GM12878 (cell line): ENCODE results near the gene PRKAG3. TPM values are rescaled to one million over a fixed set of nuclear protein-coding genes. Genes with fewer than 3 reads are reported as not detected.

Source experiments
- ATAC-seq: fragments of 200-7000 bp; cut with Tn5 transposase; 3 replicates; pipeline ENCODE4 v1.9.1; 2020; ENCODE audit warnings: mild to moderate bottlenecking, moderate library complexity
- BruUV-seq: library from RNA; stranded (reverse); fragments of 400-500 nt; replicated peaks from 2 replicates; lab custom pipeline; 2021; lab: Mats Ljungman, UMichigan
- CTCF ChIA-PET: fragments of 300-600 bp; sonication (Branson Sonifier 250); formaldehyde crosslinking; extraction: SDS; loops from one replicate; lab custom pipeline; 2021; ENCODE audit warnings: inconsistent platforms; lab: Yijun Ruan, JAX
- POLR2A ChIA-PET: fragments of 350-600 bp; formaldehyde crosslinking; extraction: SDS; loops from one replicate; lab custom pipeline; 2021; ENCODE audit warnings: inconsistent platforms; lab: Charles Lee
- RAD21 ChIA-PET: fragments of 300-600 bp; sonication (Branson Sonifier 250); formaldehyde crosslinking; loops from one replicate; lab custom pipeline; 2023; ENCODE audit warnings: antibody characterized with exemption; ENCODE audit not compliant: unreplicated experiment; lab: Charles Lee
- SMC1A ChIA-PET: fragments of 300-600 bp; sonication (Branson Sonifier 250); formaldehyde crosslinking; loops from one replicate; lab custom pipeline; 2023; ENCODE audit not compliant: unreplicated experiment, uncharacterized antibody; lab: Charles Lee
- DNase-seq: peaks from one replicate; pipeline ENCODE4 v3.0.0-alpha.2; 2011; ENCODE audit warnings: low read depth, low spot score
- FAIRE-seq: peaks from 3 replicates; lab custom pipeline; 2011; peaks lifted over from hg19 to GRCh38; lab: Jason Lieb, UNC
- H2AFZ ChIP-seq: 2 replicates; pipeline ENCODE4 v1.6.0; 2011; ENCODE audit warnings: low read depth, low read length, control low read depth; ENCODE audit not compliant: control insufficient read depth
- H3K27ac ChIP-seq: 2 replicates; pipeline ENCODE4 v1.5.1; 2011; ENCODE audit warnings: control low read depth; ENCODE audit not compliant: control insufficient read depth, insufficient read depth
- H3K27me3 ChIP-seq, 2 experiments: replicated peaks in 1 of 2; 2 replicates each; pipeline versions ENCODE4 v1.6.0 to v1.6.1; 2011; ENCODE audit warnings: low read length in 1 of 2; ENCODE audit not compliant: control insufficient read depth in 2 of 2, insufficient read depth in 2 of 2
- H3K36me3 ChIP-seq, 2 experiments: 2 replicates each; pipeline ENCODE4 v1.5.1; 2011; ENCODE audit warnings: low read length in 1 of 2; ENCODE audit not compliant: control insufficient read depth in 2 of 2, insufficient read depth in 2 of 2
- H3K4me1 ChIP-seq: 2 replicates; pipeline ENCODE4 v1.6.1; 2011; ENCODE audit warnings: mild to moderate bottlenecking, low read length, moderate library complexity, mixed read lengths; ENCODE audit not compliant: control insufficient read depth, insufficient read depth
- H3K4me2 ChIP-seq: 2 replicates; pipeline ENCODE4 v1.6.0; 2011; ENCODE audit warnings: control low read depth; ENCODE audit not compliant: control insufficient read depth, insufficient read depth
- H3K4me3 ChIP-seq: fragments of 200-600 bp; sonication (generic); 2 replicates; pipeline ENCODE4 v1.5.1; 2016
- H3K79me2 ChIP-seq: 2 replicates; pipeline ENCODE4 v1.6.0; 2011; ENCODE audit warnings: low read length; ENCODE audit not compliant: control insufficient read depth, insufficient read depth
- H3K9ac ChIP-seq: 2 replicates; pipeline ENCODE4 v1.8.0; 2011; ENCODE audit warnings: low read length, control low read depth, mixed read lengths; ENCODE audit not compliant: control insufficient read depth, insufficient read depth
- H3K9me3 ChIP-seq: replicated peaks from 3 replicates; pipeline ENCODE4 v1.5.1; 2011; ENCODE audit warnings: mild to moderate bottlenecking, low read length; ENCODE audit not compliant: control insufficient read depth, insufficient read depth
- H4K20me1 ChIP-seq: 2 replicates; pipeline ENCODE4 v1.6.0; 2011; ENCODE audit not compliant: control insufficient read depth, insufficient read depth
- RCOR1 ChIP-seq: conservative IDR thresholded peaks from 2 replicates; pipeline ENCODE4 v1.6.1; 2012; ENCODE audit warnings: low read depth, low read length, improper control_type of control experiment
- SP1 ChIP-seq: IDR thresholded peaks from one replicate; pipeline ENCODE4 v1.6.1; 2011; ENCODE audit warnings: low read depth, low read length
- TBL1XR1 ChIP-seq: IDR thresholded peaks from 2 replicates; pipeline ENCODE4 v1.6.1; 2012; ENCODE audit warnings: low read depth, low read length, improper control_type of control experiment
- ZNF207 ChIP-seq: fragments of 450-650 bp; IDR thresholded peaks from 2 replicates; pipeline ENCODE4 v1.6.1; 2014; ENCODE audit warnings: antibody characterized with exemption, mild to moderate bottlenecking, borderline replicate concordance
- WGBS: methylation state at CpG from one replicate; pipeline ENCODE4 v1.1.6; 2016; ENCODE audit warnings: low lambda C conversion rate; ENCODE audit not compliant: insufficient replicate concordance, insufficient coverage; ENCODE audit errors: missing lambda C conversion rate; 5-methylcytosine and 5-hydroxymethylcytosine counted together
- in situ Hi-C: fragments of 300-500 bp; cut with MboI; formaldehyde crosslinking; loops from 9 replicates; pipeline ENCODE4 v1.14.3; 2018; ENCODE audit warnings: mixed read lengths
- intact Hi-C: fragments of 100-400 bp; cut with micrococcal nuclease; formaldehyde crosslinking; loops from one replicate; pipeline ENCODE4 v1.14.2; 2022; ENCODE audit not compliant: unreplicated experiment
- polyA plus RNA-seq, 11 experiments: library from polyadenylated mRNA; depleted of rRNA in 4 of 11; unstranded in 6 of 11; stranded (reverse) in 5 of 11; fragments of >200 nt; fragmentation: Nextera tagmentation in 4 of 11; fragmentation: Illumina TruSeq in 1 of 11; extraction: Ambion mirVana in 4 of 11; extraction: Trizol in 1 of 11; gene quantifications; 1 replicate in 1 of 11; 2 replicates in 10 of 11; pipeline versions ENCODE4 v1.2.1 to v1.2.3, GENCODE V29; 2011 to 2016; ENCODE audit warnings: inconsistent platforms in 2 of 11, missing spikeins in 2 of 11, low read depth in 1 of 11
- total RNA-seq, 4 experiments: library from RNA; depleted of rRNA in 3 of 4; stranded (reverse); fragments of >200 nt in 3 of 4; fragmentation: Illumina TruSeq in 1 of 4; extraction: Trizol in 1 of 4; gene quantifications; 2 replicates each; pipeline versions ENCODE4 v1.2.1 to v1.2.3, GENCODE V29; 2013 to 2021
- TF ChIP-seq, protein P1 (sequence below): fragments of 450-650 bp; IDR thresholded peaks from 2 replicates; pipeline ENCODE4 v1.6.1; 2017; ENCODE audit warnings: mild to moderate bottlenecking, moderate library complexity
- TF ChIP-seq, protein P2 (sequence below): fragments of 450-650 bp; formaldehyde crosslinking; IDR thresholded peaks from 2 replicates; pipeline ENCODE4 v1.5.0; 2022; ENCODE audit warnings: mild to moderate bottlenecking, missing genetic modification characterization
- TF ChIP-seq, protein P3 (sequence below), 3 experiments: IDR thresholded peaks in 2 of 3; conservative IDR thresholded peaks in 1 of 3; 2 replicates each; pipeline ENCODE4 v1.5.1; 2011; ENCODE audit warnings: low read depth in 3 of 3, low read length in 3 of 3, mild to moderate bottlenecking in 3 of 3, control low read depth in 2 of 3, moderate library complexity in 2 of 3, inconsistent platforms in 1 of 3, mixed read lengths in 1 of 3; ENCODE audit not compliant: control insufficient read depth in 2 of 3, insufficient read depth in 1 of 3; ENCODE audit errors: extremely low read depth in 1 of 3
- TF ChIP-seq, protein P4 (sequence below): IDR thresholded peaks from 2 replicates; pipeline ENCODE4 v1.6.1; 2011; ENCODE audit warnings: borderline replicate concordance, low read depth, mild to moderate bottlenecking, moderate library complexity, mixed read lengths, low read length; ENCODE audit not compliant: insufficient read depth; ENCODE audit errors: extremely low read length

Gene PRKAG3
- total and polyA plus RNA-seq, 10 of the 15 experiments (the other 5 are each of a cell fraction or from before 2014, with no cell fraction given) = 0.04 to 0.12 (median 0.06) TPM; not detected in 7

DNA sequence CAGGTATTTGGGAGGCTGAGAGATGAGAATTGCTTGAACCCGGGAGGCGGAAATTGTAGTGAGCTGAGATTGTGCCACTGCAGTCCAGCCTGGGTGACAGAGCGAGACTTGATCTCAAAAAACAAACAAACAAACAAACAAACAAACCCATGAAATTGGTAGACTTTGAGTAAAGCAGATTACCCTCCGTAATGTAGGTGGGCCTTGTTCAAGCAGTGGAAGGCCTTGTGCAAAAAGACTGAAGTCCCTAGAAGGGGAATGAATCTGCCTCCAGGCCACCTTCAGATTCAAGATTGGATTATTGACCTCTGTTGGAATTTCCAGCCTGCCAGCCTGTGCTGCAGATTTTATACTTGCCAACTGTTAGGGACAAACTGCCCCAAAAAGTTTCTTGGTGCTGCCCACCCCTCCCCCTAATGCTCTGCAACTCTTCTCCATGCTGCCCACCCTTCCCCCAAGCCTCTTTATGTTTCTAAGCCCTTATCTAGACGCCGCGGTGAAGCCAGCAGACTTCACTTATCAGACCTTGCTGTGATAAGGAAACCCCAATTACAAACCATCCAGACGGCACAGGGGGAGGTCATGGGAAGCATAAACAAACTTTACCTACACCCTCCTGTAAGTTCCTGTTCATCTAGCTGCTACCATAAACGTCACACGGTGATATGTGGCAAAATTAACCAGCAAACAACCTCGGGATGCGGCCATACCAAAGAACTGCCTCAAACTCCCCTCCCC lies 32.7 kb downstream of the PRKAG3 start (continued):
- TF ChIP-seq TBL1XR1 = no peak
- TF ChIP-seq, protein P1, sequence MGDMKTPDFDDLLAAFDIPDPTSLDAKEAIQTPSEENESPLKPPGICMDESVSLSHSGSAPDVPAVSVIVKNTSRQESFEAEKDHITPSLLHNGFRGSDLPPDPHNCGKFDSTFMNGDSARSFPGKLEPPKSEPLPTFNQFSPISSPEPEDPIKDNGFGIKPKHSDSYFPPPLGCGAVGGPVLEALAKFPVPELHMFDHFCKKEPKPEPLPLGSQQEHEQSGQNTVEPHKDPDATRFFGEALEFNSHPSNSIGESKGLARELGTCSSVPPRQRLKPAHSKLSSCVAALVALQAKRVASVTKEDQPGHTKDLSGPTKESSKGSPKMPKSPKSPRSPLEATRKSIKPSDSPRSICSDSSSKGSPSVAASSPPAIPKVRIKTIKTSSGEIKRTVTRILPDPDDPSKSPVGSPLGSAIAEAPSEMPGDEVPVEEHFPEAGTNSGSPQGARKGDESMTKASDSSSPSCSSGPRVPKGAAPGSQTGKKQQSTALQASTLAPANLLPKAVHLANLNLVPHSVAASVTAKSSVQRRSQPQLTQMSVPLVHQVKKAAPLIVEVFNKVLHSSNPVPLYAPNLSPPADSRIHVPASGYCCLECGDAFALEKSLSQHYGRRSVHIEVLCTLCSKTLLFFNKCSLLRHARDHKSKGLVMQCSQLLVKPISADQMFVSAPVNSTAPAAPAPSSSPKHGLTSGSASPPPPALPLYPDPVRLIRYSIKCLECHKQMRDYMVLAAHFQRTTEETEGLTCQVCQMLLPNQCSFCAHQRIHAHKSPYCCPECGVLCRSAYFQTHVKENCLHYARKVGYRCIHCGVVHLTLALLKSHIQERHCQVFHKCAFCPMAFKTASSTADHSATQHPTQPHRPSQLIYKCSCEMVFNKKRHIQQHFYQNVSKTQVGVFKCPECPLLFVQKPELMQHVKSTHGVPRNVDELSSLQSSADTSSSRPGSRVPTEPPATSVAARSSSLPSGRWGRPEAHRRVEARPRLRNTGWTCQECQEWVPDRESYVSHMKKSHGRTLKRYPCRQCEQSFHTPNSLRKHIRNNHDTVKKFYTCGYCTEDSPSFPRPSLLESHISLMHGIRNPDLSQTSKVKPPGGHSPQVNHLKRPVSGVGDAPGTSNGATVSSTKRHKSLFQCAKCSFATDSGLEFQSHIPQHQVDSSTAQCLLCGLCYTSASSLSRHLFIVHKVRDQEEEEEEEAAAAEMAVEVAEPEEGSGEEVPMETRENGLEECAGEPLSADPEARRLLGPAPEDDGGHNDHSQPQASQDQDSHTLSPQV = no peak

DNA sequence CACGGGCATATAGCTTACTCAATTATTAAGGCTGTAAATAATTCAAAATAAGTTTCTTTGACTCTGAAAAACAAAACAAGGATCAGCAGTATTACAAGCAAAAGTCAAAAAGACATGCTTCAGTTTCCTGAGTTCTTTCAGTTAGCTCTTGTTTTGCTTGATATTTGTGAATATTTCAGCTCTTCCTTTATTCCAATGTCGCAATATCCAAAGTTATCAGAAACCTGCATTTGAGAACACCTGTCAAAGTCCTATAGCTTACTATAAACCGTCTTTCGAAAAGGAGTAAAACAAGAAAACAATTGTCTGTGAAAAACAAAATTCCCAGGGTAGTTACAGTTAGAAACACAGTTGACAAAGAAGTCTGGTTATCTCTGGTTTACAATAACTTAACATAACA lies 34.9 kb downstream of the PRKAG3 start:
- Histone ChIP-seq H3K27me3 (peaks cover 0 to 2% of the 10 kb centered on the region in 2 experiments; a peak in 2 of 4 replicates), H3K4me3 (no peak overlapping the region), H3K27ac (no peak overlapping the region), H2AFZ (no peak overlapping the region), H3K4me1 (no peaks in the 10 kb centered on the region), H3K4me2 (no peak overlapping the region), H4K20me1 (no peaks in the 10 kb centered on the region), H3K79me2 (no peaks in the 10 kb centered on the region), H3K36me3 (no peaks in the 10 kb centered on the region), H3K9ac (no peak overlapping the region), H3K9me3 (no peaks in the 10 kb centered on the region)
- SMC1A ChIA-PET = no interaction called here
- POLR2A ChIA-PET = no interaction called here
- no peak for DNase-seq
- 70% methylated on average over 4 of the region's 4 CpGs for WGBS
- CTCF ChIA-PET = no interaction called here
- intact Hi-C loops = no loop called here
- TF ChIP-seq RCOR1 (no peak), SP1 (no peak), ZNF207 (no peak)
- TF ChIP-seq, protein P2, sequence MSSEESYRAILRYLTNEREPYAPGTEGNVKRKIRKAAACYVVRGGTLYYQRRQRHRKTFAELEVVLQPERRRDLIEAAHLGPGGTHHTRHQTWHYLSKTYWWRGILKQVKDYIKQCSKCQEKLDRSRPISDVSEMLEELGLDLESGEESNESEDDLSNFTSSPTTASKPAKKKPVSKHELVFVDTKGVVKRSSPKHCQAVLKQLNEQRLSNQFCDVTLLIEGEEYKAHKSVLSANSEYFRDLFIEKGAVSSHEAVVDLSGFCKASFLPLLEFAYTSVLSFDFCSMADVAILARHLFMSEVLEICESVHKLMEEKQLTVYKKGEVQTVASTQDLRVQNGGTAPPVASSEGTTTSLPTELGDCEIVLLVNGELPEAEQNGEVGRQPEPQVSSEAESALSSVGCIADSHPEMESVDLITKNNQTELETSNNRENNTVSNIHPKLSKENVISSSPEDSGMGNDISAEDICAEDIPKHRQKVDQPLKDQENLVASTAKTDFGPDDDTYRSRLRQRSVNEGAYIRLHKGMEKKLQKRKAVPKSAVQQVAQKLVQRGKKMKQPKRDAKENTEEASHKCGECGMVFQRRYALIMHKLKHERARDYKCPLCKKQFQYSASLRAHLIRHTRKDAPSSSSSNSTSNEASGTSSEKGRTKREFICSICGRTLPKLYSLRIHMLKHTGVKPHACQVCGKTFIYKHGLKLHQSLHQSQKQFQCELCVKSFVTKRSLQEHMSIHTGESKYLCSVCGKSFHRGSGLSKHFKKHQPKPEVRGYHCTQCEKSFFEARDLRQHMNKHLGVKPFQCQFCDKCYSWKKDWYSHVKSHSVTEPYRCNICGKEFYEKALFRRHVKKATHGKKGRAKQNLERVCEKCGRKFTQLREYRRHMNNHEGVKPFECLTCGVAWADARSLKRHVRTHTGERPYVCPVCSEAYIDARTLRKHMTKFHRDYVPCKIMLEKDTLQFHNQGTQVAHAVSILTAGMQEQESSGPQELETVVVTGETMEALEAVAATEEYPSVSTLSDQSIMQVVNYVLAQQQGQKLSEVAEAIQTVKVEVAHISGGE (CRISPR knock-in tag) = no peak
- TF ChIP-seq, protein P3, sequence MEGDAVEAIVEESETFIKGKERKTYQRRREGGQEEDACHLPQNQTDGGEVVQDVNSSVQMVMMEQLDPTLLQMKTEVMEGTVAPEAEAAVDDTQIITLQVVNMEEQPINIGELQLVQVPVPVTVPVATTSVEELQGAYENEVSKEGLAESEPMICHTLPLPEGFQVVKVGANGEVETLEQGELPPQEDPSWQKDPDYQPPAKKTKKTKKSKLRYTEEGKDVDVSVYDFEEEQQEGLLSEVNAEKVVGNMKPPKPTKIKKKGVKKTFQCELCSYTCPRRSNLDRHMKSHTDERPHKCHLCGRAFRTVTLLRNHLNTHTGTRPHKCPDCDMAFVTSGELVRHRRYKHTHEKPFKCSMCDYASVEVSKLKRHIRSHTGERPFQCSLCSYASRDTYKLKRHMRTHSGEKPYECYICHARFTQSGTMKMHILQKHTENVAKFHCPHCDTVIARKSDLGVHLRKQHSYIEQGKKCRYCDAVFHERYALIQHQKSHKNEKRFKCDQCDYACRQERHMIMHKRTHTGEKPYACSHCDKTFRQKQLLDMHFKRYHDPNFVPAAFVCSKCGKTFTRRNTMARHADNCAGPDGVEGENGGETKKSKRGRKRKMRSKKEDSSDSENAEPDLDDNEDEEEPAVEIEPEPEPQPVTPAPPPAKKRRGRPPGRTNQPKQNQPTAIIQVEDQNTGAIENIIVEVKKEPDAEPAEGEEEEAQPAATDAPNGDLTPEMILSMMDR (IDR thresholded peaks at IDR 0.05 in 2 of 3, conservative IDR thresholded peaks at IDR 0.05 in 1 of 3; ENCODE audit: control insufficient read depth in 2 of 3, extremely low read depth in 1 of 3, insufficient read depth in 1 of 3, low read depth in 3 of 3, low read length in 3 of 3) = no peak
- TF ChIP-seq, protein P4, sequence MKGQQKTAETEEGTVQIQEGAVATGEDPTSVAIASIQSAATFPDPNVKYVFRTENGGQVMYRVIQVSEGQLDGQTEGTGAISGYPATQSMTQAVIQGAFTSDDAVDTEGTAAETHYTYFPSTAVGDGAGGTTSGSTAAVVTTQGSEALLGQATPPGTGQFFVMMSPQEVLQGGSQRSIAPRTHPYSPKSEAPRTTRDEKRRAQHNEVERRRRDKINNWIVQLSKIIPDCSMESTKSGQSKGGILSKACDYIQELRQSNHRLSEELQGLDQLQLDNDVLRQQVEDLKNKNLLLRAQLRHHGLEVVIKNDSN = no peak
- in situ Hi-C loops = no loop called here
- RAD21 ChIA-PET = no interaction called here
- ATAC-seq = no peak
- BruUV-seq = no TSS peak
- FAIRE-seq = no peak
